Activated T-cell treated with anti-CD3 and anti-CD28 coated beads for 48 hours (primary cell): ENCODE results near the gene IZUMO2.

Experiments used
- DNase-seq: peaks from one replicate; pipeline ENCODE4 v3.0.0-alpha.2; 2020; ENCODE audit warnings: low read depth

IZUMO2 gene

GRCh38 chr19:50162988-50163387, at the start of gene IZUMO2:
TSS of gene IZUMO2 (minus strand) at chr19:50163281. CDS start at chr19:50163194, 87 bp downstream.
- DNase-seq: no peak

GRCh38 chr19:50210425-50210824, 47.3 kb upstream of the IZUMO2 start:
- no peak for DNase-seq

GRCh38 chr19:50209131-50209530, 46.0 kb upstream of the IZUMO2 start:
- no peak for DNase-seq

- DNase-seq: no peak
Observed at GRCh38 chr19:50207730-50208129, 44.6 kb upstream of the IZUMO2 start.

GRCh38 chr19:50206191-50206590, 43.1 kb upstream of the IZUMO2 start:
- no peak for DNase-seq

GRCh38 chr19:50205681-50206138, 42.6 kb upstream of the IZUMO2 start:
- no peak for DNase-seq

- no peak for DNase-seq
Observed at GRCh38 chr19:50204811-50205675, 42.0 kb upstream of the IZUMO2 start.

- DNase-seq: no peak
Observed at GRCh38 chr19:50204081-50204428, 41.0 kb upstream of the IZUMO2 start.

- peak; percentile 34 for DNase-seq
Observed at GRCh38 chr19:50203281-50204080, 40.4 kb upstream of the IZUMO2 start, which contains the start of gene MYH14. TSS of gene MYH14 (plus strand) at chr19:50203622. CDS start at chr19:50210366, 6,744 bp downstream.

- DNase-seq: no peak
Observed at GRCh38 chr19:50202962-50203280, 39.8 kb upstream of the IZUMO2 start.

GRCh38 chr19:50202386-50202785, 39.3 kb upstream of the IZUMO2 start:
- no peak for DNase-seq

- no peak for DNase-seq
Observed at GRCh38 chr19:50199259-50199555, 36.1 kb upstream of the IZUMO2 start.

- DNase-seq: no peak
Observed at GRCh38 chr19:50198431-50199258, 35.6 kb upstream of the IZUMO2 start.

GRCh38 chr19:50197348-50197747, 34.3 kb upstream of the IZUMO2 start:
- no peak for DNase-seq

GRCh38 chr19:50196322-50196932, 33.3 kb upstream of the IZUMO2 start:
- DNase-seq: no peak

GRCh38 chr19:50195224-50195623, 32.1 kb upstream of the IZUMO2 start:
- no peak for DNase-seq

- DNase-seq: no peak
Observed at GRCh38 chr19:50192463-50193211, 29.6 kb upstream of the IZUMO2 start.

- no peak for DNase-seq
Observed at GRCh38 chr19:50191216-50191615, 28.1 kb upstream of the IZUMO2 start.

- no peak for DNase-seq
Observed at GRCh38 chr19:50190439-50190891, 27.4 kb upstream of the IZUMO2 start.

- DNase-seq: no peak
Observed at GRCh38 chr19:50189331-50189730, 26.2 kb upstream of the IZUMO2 start.

GRCh38 chr19:50187937-50188336, 24.9 kb upstream of the IZUMO2 start:
- DNase-seq: no peak
